CD4-positive, alpha-beta T cell treated with Interleukin-6 at 100 ng/mL for 8 hours (primary cell): ENCODE results near the gene PRUNE1.

Source experiments
- DNase-seq: peaks from one replicate; pipeline ENCODE4 v3.0.0-alpha.2; 2020; ENCODE audit warnings: mixed read lengths, low spot score

PRUNE1 gene

GRCh38 chr1:150976879-150977694 is 31.2 kb upstream of the PRUNE1 start:
- DNase-seq, result peak; percentile 84

GRCh38 chr1:150979092-150980056 is 28.9 kb upstream of the PRUNE1 start:
- peak; percentile 88 for DNase-seq

DNA sequence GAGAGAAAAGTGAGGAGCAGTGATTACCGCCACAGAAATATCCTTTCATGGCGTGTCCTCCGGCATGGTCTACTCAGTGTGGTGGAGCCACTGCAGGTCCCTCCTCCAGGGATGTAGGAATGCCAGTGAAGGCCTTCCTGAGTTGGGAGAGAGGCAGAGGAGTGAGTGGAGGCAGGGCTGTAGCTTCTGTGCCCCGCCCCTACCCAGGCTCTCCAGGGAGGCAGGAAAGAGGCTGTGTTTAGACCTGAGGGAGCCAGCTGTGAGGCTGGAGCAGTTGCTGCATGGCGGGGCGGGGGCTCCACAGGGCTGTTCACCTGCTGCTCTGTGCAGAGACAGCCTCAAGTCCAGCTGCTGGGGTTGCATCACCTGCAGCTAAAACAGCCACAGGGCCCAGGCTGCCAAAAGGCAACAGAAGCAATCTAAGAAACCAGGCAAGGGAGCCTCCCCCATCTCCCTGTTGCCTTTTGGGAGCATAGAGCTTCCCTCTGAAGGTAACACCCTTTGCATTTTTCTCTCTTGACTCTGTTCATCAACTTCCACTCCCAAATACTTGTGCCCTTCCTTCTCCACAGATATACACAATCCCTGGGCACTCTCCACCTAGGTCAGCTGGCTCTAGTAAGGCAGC is 27.0 kb upstream of the PRUNE1 start:
- DNase-seq, result no peak

DNA sequence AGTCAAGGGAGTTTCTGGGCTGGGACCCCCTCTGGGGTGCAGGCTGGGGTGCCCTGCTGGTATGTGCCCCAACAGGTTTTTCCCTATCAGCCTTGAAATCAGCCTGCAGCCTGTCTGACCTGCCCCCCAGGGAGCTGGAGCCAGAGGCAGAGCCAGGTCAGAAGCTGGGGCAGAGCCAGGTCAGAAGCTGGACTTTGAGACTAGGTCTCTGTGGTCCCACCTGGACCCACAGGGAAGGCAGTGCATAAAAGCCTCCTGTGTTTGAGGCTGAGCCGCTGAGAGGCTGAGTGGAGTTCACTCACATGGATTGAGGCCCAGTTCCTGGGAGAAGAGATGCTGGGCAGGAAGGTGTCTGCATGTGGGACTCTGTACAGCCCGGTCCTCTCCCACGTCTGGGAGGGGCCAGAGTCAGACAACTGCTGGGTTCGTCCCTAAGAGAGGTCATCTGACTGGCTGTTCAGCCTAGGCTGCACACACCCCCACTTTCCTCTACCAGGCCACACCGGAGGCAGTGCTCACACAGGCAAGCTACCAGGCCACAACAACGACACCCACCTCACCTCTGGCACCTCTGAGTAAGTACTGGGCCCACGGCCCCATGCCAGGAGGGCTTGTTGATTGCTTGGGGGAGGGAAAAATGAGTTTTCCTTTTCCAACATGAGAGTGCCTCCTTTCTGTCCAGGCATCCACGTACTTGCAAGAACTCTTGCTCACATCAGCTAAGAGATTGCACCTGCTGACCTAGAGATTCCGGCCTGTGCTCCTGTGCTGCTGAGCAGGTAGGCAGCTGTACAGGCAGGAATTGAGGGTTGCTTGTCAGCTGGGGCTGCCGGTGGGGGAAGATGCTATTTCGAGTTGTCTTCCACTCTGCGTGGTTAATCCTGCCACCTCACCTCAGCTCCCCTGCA is 26.2 kb upstream of the PRUNE1 start, which contains the start of gene ANXA9:
ANXA9 (plus strand) TSS at position 488 of the 908 bp plus-strand sequence. CDS start 814 bp downstream, outside the sequence.
- DNase-seq, result no peak

DNA sequence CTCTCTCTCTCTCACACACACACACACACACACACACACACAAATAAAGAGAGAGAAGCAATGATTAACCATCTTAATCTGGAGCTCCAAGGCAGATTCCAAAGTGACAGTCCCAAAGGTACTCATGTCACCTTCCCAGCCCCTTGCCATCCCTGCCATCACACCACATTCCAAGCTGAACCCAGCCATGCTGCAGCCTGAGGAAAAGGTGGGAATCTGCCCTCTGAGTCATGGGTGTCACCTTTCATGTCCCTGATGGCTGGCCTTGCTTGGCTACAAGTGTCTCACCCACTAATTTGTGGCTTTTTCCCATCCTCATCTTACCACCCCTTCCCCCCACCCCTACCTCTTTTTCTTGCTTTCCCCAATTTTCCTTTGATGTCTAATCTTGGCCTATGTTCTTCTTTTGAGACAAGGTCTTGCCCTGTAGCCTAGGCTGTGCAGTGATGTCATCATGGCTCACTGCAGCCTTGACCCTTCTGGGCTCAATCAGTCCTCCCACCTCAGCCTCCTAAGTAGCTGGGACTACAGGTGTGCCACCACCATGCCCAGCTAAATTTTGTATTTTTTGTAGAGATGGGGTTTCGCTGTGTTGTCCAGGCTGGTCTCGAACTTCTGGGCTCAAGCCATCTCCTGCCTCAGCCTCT is 22.9 kb upstream of the PRUNE1 start:
- DNase-seq, result no peak

DNA sequence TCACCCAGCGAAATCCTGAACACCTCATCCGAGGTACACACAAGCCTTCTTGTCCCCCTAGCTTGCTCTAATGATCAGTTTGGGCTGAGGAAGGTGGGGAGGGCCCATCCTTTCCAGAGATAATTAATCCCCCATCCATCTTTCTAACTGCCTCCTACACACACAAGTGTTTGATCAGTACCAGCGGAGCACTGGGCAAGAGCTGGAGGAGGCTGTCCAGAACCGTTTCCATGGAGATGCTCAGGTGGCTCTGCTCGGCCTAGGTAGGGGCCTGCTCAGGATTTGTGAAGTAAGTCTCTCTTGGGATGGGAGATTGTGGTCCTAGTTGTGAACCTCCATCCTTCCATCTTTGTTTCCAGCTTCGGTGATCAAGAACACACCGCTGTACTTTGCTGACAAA is 20.3 kb upstream of the PRUNE1 start:
- no peak for DNase-seq

DNA sequence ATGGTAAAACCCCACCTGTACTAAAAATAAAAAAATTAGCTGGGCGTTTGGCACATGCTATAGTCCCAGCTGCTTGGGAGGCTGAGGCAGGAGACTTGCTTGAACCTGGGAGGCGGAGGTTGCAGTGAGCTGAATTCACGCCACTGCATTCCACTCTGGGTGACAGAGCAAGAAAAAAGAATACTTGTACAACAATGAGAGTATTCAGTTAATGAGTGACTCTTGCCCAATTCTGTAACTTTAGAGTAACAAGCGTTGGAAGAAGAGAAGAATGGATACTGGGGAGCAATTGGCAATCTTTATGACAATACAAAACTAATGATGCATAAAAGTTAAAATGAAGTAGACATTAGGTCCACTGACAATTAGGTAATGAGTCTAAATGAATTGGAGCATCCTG is 15.6 kb upstream of the PRUNE1 start:
- DNase-seq, result no peak

GRCh38 chr1:150994248-150994647 is 14.0 kb upstream of the PRUNE1 start:
- no peak for DNase-seq

DNA sequence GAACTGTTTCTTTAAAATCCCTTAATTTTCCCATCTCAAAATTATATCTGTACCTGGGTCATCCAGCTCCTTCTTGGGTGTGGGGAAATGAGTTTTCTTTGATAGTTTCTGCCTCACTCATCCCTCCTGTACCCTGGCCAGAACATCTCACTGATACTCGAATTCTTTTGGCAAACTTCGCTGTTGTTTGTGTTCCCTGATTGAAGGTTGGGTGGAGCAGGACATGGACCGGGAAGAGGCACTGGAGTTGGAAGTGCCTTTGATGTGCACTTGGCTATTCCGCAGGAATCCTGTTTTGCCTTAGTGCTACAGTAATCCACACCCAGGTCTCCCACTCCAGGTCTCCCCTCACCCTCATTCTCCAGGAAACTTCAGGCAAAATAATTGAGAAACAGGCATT is 12.8 kb upstream of the PRUNE1 start:
- DNase-seq, result no peak

DNA sequence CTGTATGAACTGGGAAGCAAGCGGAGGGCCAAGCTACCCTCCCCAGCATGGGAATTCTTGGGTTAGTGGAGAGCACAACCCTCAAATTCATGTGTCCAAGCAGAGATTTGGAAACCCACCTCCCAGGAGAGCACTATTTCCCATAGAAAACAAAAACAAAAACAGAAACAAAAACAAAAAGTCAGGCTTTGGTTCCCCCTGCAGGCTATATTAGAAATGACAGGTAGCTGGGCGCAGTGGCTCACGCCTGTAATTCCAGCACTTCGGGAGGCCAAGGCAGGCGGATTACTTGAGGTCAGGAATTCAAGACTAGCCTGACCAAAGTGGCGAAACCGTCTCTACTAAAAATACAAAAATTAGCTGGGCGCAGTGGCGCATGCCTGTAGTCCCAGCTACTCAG is 12.4 kb upstream of the PRUNE1 start:
- no peak for DNase-seq

DNA sequence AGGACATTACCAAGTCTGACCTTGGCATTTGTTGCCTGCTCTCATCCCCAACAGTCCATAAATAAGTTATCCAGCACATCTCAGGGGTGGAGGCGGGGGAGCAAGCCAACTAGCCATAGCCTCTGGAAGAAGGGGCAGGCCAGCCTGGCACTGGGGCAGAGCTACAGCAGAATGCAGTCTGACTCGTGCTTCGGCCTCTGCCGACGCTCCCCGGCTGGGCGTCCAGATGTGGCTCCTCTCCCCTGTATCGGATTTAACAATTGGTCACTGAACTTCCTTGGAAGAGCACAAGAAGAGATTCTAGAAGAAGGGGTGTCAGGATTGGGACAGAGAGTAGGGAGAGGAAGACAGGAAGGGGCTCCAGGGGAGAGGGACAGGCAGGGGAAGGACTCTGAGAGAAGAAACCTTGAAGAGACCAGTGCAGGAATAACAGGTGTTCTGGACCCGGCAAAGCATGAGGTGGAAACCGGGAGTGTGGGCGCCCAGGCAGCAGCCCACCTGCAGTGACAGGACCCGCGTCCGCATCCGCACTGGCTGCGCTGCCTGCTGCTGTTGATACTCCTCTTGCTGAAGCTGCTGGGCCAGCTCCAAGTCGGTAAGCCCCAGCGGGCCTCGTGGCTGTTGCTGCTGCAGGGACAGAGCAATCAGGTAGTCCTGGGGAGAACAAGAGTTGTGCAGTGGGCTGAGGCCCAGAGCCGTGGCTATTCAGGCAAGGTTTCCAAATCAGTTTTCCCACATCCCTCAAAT is 10.9 kb upstream of the PRUNE1 start:
- DNase-seq, result no peak

DNA sequence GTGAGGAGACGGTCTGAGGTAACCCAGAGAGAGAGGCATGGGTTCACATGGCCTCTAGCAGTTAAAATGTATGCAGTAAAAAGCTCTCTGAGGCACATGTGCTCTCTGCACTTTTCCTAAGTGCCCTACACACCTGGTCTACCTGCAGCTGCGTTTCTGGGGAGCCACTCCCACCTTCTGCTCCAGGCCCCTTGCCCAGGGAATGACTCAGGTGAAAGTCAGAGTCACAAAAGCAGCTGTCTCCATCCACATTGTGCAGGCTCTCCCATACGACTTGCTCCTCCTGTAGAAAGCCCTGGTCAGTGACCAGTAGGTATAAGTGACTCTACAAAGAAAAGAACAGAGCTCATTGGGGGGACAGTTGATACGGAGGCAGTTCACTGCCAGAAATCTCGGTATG is 10.3 kb upstream of the PRUNE1 start:
- DNase-seq, result no peak

- DNase-seq, result no peak
These were observed 9.1 kb upstream of the PRUNE1 start for GRCh38 chr1:150999051-150999674.

DNA sequence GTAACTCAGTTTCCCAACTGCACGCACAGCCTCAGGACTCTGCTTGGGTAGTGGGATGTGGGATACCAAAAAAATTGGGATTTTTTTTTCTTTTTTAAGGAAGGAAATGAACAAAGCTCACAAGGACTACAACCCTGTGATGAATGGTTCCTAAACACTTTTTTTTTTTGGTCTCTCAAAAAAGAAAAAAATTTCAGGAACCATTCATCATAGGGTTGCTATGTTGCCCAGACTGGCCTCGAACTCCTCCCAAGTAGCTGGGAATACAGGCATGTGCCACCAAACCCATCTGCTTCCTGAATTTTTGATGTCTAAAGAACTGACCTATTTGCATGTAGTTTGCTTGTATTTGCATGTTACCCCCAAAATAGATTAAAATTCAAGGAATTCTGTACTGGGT is 8.3 kb upstream of the PRUNE1 start:
- no peak for DNase-seq

DNA sequence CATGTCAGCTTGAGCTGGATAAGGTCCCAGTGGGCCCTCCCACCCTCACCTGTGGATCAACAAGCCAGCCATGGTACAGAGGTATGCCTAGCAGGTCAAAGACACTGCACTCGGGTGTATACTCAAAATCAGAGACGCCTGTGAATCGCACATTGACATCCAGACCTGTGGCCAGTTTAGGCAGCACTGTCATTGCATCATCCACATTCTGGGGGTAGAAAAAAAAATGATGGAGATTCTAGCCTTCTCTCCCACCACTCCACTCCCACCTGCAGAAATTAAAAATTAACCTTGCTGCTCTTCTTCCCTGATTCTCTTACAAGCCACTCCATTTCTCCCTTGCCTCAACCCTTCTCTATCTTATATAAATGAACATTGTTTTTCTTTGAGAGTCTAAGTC is 7.8 kb upstream of the PRUNE1 start:
- no peak for DNase-seq

GRCh38 chr1:151001602-151002001 is 6.6 kb upstream of the PRUNE1 start:
- DNase-seq, result no peak

DNA sequence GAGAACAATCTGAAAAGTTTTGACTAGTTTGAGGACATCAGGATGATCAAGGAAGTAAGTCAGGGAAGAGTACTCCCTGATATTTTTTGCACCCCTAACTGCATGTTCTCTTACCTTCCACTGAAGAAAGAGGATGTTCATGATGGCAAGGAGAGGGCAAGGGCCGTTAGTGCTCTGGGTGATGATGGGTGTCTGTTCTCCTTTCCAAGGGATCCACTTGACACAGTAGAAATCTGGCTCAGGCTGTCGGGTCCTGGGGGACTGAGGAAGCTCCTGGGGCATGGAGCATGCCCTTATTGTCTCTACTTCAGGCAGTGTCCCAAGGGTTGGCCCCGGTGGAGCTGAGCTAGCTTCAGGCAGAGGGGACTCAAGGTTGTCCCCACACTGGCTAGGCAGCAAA is 6.2 kb upstream of the PRUNE1 start:
- DNase-seq, result no peak

DNA sequence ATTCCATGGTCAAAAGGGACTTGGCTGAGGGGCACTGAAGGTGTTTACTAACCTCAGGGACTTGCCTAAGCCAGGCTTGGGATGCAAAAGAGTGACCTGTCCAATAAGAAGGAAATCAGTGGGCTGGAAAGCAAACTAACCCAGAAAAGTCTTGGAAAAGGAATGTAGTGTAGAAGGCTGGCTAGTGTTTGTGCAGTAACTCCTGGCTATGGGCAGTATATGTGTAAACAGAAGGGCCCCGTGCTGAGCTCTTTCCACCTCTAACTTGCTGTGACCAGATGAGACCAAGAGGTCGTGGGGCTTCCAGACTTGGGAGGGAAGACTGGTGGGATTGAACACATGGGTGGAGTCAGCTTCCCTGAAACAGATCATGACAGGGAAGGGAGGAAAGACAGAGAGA is 5.6 kb upstream of the PRUNE1 start:
- no peak for DNase-seq

GRCh38 chr1:151003180-151003579 is 5.1 kb upstream of the PRUNE1 start:
- DNase-seq, result peak; percentile 42
